Right hindlimb (tissue), 1 donor: ENCODE data around the gene PARVA.

Source experiments
- DNase-seq: peaks from one replicate; pipeline ENCODE4 v3.0.0-alpha.2; 2018

PARVA gene

GRCh38 chr11:12565406-12565805 lies 188.0 kb downstream of the PARVA start:
- DNase-seq: no peak

GRCh38 chr11:12567746-12568460 lies 190.5 kb downstream of the PARVA start:
- no peak for DNase-seq

- no peak for DNase-seq
These were observed 192.4 kb downstream of the PARVA start for GRCh38 chr11:12569499-12570425.

- no peak for DNase-seq
These were observed 196.5 kb downstream of the PARVA start for GRCh38 chr11:12573707-12574485.

GRCh38 chr11:12577725-12578644 lies 200.6 kb downstream of the PARVA start:
- DNase-seq: no peak

- DNase-seq: no peak
These were observed 204.0 kb downstream of the PARVA start for GRCh38 chr11:12581416-12581815.

- no peak for DNase-seq
These were observed 204.6 kb downstream of the PARVA start for GRCh38 chr11:12581923-12582322.
